Measurements from ENCODE around the gene CMTR1. TPM values are rescaled to one million over a fixed set of nuclear protein-coding genes. Genes with fewer than 3 reads are reported as not detected.
"Not testable (repeated sequence)": the region's sequence is repeated elsewhere in the genome, so short reads cannot be mapped to it uniquely, and the experiment has no call there.

Gene CMTR1
- polyA plus RNA-seq, 1 donor from 2014 or later = 64.1 TPM

- Histone ChIP-seq H3K4me3 (ENCODE audit: low read length) (no peak overlapping the region), H3K27me3 (ENCODE audit: insufficient read depth, low read depth, low read length) (no peaks in the 10 kb centered on the region), H3K27ac (ENCODE audit: low read length) (no peak overlapping the region), H3K9me3 (ENCODE audit: low read length) (no peaks in the 10 kb centered on the region), H2AFZ (ENCODE audit: low read depth, low read length) (no peak overlapping the region), H3K9me2 (ENCODE audit: insufficient read depth, low read length) (no peaks in the 10 kb centered on the region), H3K79me2 (replicated peaks; ENCODE audit: insufficient read depth, low read length) (no peaks in the 10 kb centered on the region), H3K4me2 (ENCODE audit: low read length) (no peak overlapping the region), H3K36me3 (ENCODE audit: insufficient read depth, low read length) (peaks cover 11% of the 10 kb centered on the region), H3K9ac (ENCODE audit: low read length) (no peak overlapping the region), H4K20me1 (ENCODE audit: insufficient read depth) (no peaks in the 10 kb centered on the region), H3F3A (ENCODE audit: insufficient read depth, low read length, poor library complexity, severe bottlenecking) (no peaks in the 10 kb centered on the region)
- TF ChIP-seq SMC3 (conservative IDR thresholded peaks at IDR 0.05; ENCODE audit: poor library complexity) = no peak
- TF ChIP-seq EP300 (conservative IDR thresholded peaks at IDR 0.05; ENCODE audit: poor library complexity, severe bottlenecking) = no peak
- no peak for TF ChIP-seq RAD21 (conservative IDR thresholded peaks at IDR 0.05)
- TF ChIP-seq TAF1 (IDR thresholded peaks at IDR 0.05; ENCODE audit: low read depth) = no peak
- no peak for TF ChIP-seq REST (IDR thresholded peaks at IDR 0.05; ENCODE audit: borderline replicate concordance)
Observed at GRCh38 chr6:37442416-37443215, 9.6 kb downstream of the CMTR1 start.

GRCh38 chr6:37443216-37443542, 10.2 kb downstream of the CMTR1 start:
- H3K79me2 ChIP-seq (replicated peaks; ENCODE audit: insufficient read depth, low read length); H3K4me2 ChIP-seq (ENCODE audit: low read length); H4K20me1 ChIP-seq (ENCODE audit: insufficient read depth); H3K4me3 ChIP-seq (ENCODE audit: low read length); H3K27ac ChIP-seq (ENCODE audit: low read length); H3K27me3 ChIP-seq (ENCODE audit: insufficient read depth, low read depth, low read length); H3K9ac ChIP-seq (ENCODE audit: low read length); H3K9me2 ChIP-seq (ENCODE audit: insufficient read depth, low read length); H3K9me3 ChIP-seq (ENCODE audit: low read length); H2AFZ ChIP-seq (ENCODE audit: low read depth, low read length); H3F3A ChIP-seq (ENCODE audit: insufficient read depth, low read length, poor library complexity, severe bottlenecking): not testable (repeated sequence)
- peaks cover 11% of the 10 kb centered on the region for H3K36me3 ChIP-seq (ENCODE audit: insufficient read depth, low read length)

GRCh38 chr6:37449984-37450383, 17.0 kb downstream of the CMTR1 start:
- H3K4me3 ChIP-seq (ENCODE audit: low read length) = no peak overlapping the region
- H3K9me2 ChIP-seq (ENCODE audit: insufficient read depth, low read length) = no peaks in the 10 kb centered on the region
- no peak overlapping the region for H2AFZ ChIP-seq (ENCODE audit: low read depth, low read length)
- no peak overlapping the region for H3K27ac ChIP-seq (ENCODE audit: low read length)
- H3K27me3 ChIP-seq (ENCODE audit: insufficient read depth, low read depth, low read length) = no peaks in the 10 kb centered on the region
- H3K36me3 ChIP-seq (ENCODE audit: insufficient read depth, low read length) = peaks cover 11% of the 10 kb centered on the region
- H4K20me1 ChIP-seq (ENCODE audit: insufficient read depth) = no peaks in the 10 kb centered on the region
- TF ChIP-seq REST (IDR thresholded peaks at IDR 0.05; ENCODE audit: borderline replicate concordance) = no peak
- TF ChIP-seq RAD21 (conservative IDR thresholded peaks at IDR 0.05) = no peak
- TF ChIP-seq EZH2 (IDR thresholded peaks at IDR 0.05; ENCODE audit: borderline replicate concordance, insufficient read depth, low read length, poor library complexity, severe bottlenecking) = no peak
- no peak for TF ChIP-seq CTCF (IDR thresholded peaks at IDR 0.05; ENCODE audit: poor library complexity, severe bottlenecking)
- no peak for TF ChIP-seq SMC3 (conservative IDR thresholded peaks at IDR 0.05; ENCODE audit: poor library complexity)
- TF ChIP-seq EP300 (conservative IDR thresholded peaks at IDR 0.05; ENCODE audit: poor library complexity, severe bottlenecking) = no peak
- no peak for TF ChIP-seq TAF1 (IDR thresholded peaks at IDR 0.05; ENCODE audit: low read depth)
- no peak for TF ChIP-seq MXI1 (conservative IDR thresholded peaks at IDR 0.05; ENCODE audit: poor library complexity, severe bottlenecking)
- TF ChIP-seq POLR2AphosphoS5 (IDR thresholded peaks at IDR 0.05) = no peak
- no peak overlapping the region for H3K9ac ChIP-seq (ENCODE audit: low read length)
- H3F3A ChIP-seq (ENCODE audit: insufficient read depth, low read length, poor library complexity, severe bottlenecking) = no peaks in the 10 kb centered on the region
- H3K79me2 ChIP-seq (replicated peaks; ENCODE audit: insufficient read depth, low read length) = no peaks in the 10 kb centered on the region
- no peaks in the 10 kb centered on the region for H3K9me3 ChIP-seq (ENCODE audit: low read length)
- H3K4me2 ChIP-seq (ENCODE audit: low read length) = no peak overlapping the region

Data from neural cell (in vitro differentiated cells).